Hair follicle dermal papilla cell (primary cell): ENCODE data around the gene SURF1. TPM values are rescaled to one million over a fixed set of nuclear protein-coding genes. Genes with fewer than 3 reads are reported as not detected.

Experiments
- small RNA-seq: library from RNA; depleted of rRNA; stranded (forward); fragments of <200 nt; gene quantifications from one replicate; pipeline ENCODE3, GENCODE V24; 2012
- total RNA-seq: library from RNA; depleted of rRNA; stranded (reverse); fragments of >200 nt; gene quantifications from 2 replicates; pipeline ENCODE4 v1.2.3, GENCODE V29; 2012

Gene SURF1
- 19.6 and 19.8 TPM in 2 replicates for total RNA-seq

GRCh38 chr9:133356391-133357091, at the start of gene SURF1, which contains the start of gene SURF2:
SURF1 (minus strand) TSS chr9:133356487; CDS start chr9:133356453, 34 bp downstream.
SURF2 (plus strand) TSS chr9:133356550; CDS start chr9:133356593, 43 bp downstream.

DNA sequence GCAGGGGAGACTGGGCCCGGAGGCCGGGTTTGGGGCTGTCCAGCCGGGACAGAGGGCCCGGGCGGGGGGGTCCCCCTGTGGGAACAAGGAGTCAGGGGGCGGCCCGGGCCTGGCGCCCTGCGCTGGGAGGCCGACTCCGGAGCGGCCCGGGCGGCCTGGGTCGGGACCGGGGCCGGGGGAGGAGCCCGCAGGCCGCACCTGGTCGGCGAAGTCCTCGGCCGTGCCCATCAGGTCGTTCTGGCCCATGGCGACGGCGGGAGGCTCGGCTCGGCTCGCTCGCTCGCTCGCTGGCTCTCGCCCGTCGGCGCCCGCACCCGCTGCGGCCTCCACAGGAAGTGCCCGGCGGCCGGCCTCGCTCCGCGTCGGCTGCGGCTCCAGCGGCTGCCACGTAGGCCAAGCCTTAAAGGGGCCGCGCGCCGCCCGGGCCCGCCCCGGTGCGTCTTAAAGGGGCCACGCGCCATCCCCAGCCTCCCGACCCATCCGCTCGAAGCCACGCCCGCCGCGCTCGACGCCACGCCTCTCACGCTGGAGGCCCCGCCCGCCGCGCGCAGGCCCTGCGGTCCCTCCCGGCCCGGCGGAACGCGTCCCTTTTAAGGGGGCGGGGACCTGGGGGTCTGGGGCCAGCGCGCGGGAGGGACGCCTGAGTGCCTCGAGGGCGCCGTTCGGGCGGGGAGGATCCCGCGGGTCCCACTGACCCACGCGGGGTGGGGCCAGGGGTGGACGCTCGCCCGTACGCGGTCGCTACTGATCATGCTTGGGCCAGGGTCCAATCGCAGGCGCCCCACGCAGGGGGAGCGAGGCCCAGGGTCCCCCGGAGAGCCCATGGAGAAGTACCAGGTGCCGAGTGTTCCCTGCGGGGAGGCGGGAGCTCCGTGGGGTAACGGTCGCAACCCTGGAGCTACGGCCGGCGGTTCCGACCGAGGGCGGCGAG, 19.7 kb upstream of the SURF1 start, which contains the start of the genes STKLD1 and SURF4:
STKLD1 (plus strand) TSS at position 643 of the 931 bp plus-strand sequence; CDS start at position 751, 108 bp downstream.
SURF4 (minus strand) TSS at position 337 of the 931 bp plus-strand sequence; CDS start at position 246, 91 bp downstream.

DNA sequence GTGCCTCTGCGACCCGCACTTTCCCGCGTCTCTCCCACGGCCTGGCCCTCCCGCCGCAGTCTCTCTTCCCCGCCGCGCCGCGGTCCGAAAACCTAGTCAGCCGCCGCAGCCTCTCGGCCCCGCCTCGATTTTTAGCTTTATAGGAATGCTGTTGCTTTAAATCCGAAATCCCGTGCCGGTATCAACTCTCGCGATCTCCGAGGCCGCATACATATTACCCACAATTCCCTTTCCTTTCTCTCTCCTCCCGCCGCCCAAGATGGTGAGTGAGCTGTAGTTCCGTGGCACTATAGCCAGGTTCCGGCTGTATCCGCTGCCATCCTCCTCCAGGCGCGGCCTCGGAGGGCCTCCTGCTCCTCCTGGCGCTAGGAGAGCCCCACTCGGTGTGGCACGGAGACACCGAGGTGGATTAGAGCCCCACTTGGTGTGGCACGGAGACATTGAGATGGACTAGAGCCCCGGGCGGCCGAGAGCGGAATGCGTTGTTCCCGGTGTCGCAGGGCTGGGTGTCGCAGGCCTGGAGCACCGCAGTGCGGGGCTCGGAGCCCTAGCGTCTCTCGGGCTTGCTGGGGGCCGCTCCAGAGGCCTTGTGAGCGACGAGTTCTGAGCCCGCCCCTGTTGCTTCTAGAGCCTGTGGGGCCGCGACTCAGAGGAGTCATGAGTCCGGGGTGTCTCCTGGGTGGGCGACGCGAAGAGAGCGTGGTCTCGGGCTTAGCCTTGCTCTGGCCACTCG, 8.1 kb downstream of the SURF1 start, which contains the start of the genes MED22 and RPL7A:
MED22 (minus strand) TSS at position 147 of the 733 bp plus-strand sequence. CDS start 1,469 bp downstream, outside the sequence.
RPL7A (plus strand) TSS at position 234 of the 733 bp plus-strand sequence; CDS start at position 260, 26 bp downstream.

DNA sequence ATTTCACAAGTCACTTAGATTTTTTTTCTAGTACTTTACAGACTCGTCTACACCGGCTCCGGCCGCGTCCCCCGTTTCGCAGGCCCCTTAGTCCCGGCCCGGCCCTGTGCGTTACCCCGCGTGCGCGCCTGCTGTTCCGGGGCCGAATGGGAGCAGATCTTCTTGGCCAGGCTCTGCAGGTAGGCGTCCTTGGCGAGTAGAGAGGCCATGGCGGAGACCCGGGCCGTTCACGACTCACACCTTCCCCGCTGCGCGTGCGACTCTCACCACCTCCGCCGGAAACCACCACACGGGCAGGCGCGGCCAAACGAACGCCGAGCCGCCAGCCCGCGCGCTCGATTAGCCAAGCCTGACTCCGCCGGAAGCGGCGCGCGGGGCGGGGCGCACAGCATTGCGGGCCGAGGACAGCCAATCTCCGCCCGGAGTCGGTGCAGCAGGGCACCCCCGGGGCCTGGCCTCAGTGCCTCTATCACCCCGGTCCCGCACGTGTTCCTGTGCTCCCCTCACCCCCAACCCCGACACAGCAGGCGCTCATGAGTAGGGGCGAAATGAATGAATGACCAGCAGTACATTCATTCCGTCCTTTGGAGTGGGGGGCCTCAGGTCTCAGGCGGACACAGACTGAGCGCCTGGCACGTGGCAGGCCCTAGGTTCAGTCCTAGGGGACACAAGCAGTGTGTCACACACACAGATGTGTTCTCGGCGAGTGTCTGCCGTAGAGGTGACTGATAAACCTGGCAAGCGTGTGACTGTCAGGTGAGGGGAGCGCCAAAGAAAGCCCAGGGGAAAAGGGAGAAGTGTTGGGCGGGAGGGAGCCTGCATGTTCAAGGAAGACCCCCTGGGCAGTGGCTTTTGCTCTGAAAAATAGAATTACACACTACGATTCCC, 20.1 kb downstream of the SURF1 start, which contains the start of gene SURF6:
SURF6 (minus strand) TSS at position 265 of the 888 bp plus-strand sequence; CDS start at position 209, 56 bp downstream.

Small RNA genes within 50 kb of the gene (small RNA-seq; reads per million reads assigned to genes)
- not detected for gene RF00019
- not detected for gene SNORD24
- not detected for gene SNORD36A
- not detected for gene SNORD36B
- gene SNORD36C, result not detected

Other genes starting within 250 kb of the SURF1 start
- gene RALGDS, start 235.2 kb downstream of the SURF1 start, total RNA-seq, result 32.0 and 34.5 TPM in 2 replicates
- 5.8 and 7.2 TPM in 2 replicates for gene GBGT1, start 192.6 kb downstream of the SURF1 start, total RNA-seq
- gene OBP2B, start 147.2 kb downstream of the SURF1 start, total RNA-seq, result not detected in 2 replicates
- gene ABO, start 81.3 kb downstream of the SURF1 start, total RNA-seq, result not detected in 2 replicates
- 9.7 and 10.1 TPM in 2 replicates for gene SURF6, start 20.3 kb downstream of the SURF1 start, total RNA-seq
- gene MED22, start 8.4 kb downstream of the SURF1 start, total RNA-seq, result 17.4 and 21.3 TPM in 2 replicates
- gene RPL7A, start 8.3 kb downstream of the SURF1 start, total RNA-seq, result 1,307 and 1,371 TPM in 2 replicates
- 8.8 and 11.1 TPM in 2 replicates for gene SURF2, start 63 bp upstream of the SURF1 start, total RNA-seq
- gene SURF4, start 19.6 kb upstream of the SURF1 start, total RNA-seq, result 424 and 466 TPM in 2 replicates
- 0.61 and 1.3 TPM in 2 replicates for gene STKLD1, start 19.9 kb upstream of the SURF1 start, total RNA-seq
- gene REXO4, start 61.5 kb upstream of the SURF1 start, total RNA-seq, result 14.6 and 15.2 TPM in 2 replicates
- 1.8 and 2.4 TPM in 2 replicates for gene ADAMTS13, start 65.9 kb upstream of the SURF1 start, total RNA-seq
- 12.1 and 13.3 TPM in 2 replicates for gene CACFD1, start 103.5 kb upstream of the SURF1 start, total RNA-seq
- 35.5 and 41.3 TPM in 2 replicates for gene SLC2A6, start 122.6 kb upstream of the SURF1 start, total RNA-seq
- gene MYMK, start 168.5 kb upstream of the SURF1 start, total RNA-seq, result not detected in 2 replicates
- gene ADAMTSL2, start 178.2 kb upstream of the SURF1 start, total RNA-seq, result under 0.01 TPM in 1 of 2 replicates, not detected in the other